ENCODE measurements around the gene ERN1.
"Not testable (repeated sequence)": the region's sequence is repeated elsewhere in the genome, so short reads cannot be mapped to it uniquely, and the experiment has no call there.

The ERN1 gene

DNA sequence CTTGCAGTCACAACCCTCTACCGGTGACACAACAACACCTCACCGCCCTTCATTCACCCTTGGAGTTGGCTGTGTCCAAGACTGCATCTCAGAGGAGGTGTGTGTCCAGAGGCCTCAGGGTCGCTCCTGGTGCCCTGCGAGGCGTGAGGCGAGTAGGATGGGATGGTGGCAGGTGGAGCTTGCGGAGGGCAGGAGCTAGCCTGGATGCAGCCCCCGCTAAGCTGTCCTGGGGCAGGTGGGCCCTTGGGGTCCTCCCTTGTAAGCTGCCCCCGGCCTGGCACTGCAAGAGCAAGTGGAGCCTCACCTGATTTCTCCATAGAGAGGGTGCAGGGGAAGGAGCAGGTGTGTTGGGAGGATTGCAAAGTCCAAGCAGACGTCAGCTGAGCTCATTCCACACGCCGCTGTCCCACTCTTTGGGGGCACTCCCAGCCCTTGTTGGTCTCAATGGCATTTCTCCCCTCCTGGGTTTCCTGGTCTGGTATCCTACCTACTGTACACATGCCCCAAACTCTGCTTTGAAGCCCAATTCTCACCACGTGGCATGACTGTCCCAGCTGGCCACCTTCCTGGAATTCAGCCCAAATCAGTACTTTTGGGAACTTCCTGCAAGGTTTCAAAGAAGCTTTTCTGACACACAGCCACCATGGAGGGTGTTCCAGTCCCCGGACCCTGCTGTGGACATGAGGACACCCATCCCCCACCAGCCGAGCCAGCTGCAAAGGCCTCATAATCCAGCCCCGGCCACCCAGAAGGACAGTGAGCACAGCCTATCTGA lies 91.4 kb downstream of the ERN1 start:
- in situ Hi-C loops (cut with MboI; ENCODE audit: low sequenced_read_pairs), result loop anchor here (25.0 kb wide), 1 partner anchor 249 kb away; no protein-coding TSS in a partner anchor

DNA sequence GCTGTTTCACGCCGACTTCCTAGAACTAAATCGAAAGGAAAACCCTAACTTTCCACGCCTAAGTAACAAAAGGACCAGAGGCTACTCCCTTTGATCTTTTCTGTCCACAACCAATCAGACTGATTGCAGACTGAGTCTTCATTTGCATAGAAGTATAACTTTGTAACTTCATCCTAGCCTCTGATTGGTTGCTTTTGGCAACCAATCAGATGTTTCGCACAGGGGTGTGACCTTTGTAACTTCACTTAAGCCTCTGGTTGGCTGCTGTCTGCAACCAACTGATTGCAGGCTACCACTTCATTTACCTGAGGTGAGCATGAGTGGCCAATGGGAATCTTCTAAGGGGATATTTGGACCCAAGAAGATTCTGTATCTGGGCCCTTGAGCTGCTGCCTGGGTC lies 92.1 kb downstream of the ERN1 start:
- in situ Hi-C loops (cut with MboI; ENCODE audit: low sequenced_read_pairs), result loop anchor here (25.0 kb wide), 1 partner anchor 249 kb away; no protein-coding TSS in a partner anchor

DNA sequence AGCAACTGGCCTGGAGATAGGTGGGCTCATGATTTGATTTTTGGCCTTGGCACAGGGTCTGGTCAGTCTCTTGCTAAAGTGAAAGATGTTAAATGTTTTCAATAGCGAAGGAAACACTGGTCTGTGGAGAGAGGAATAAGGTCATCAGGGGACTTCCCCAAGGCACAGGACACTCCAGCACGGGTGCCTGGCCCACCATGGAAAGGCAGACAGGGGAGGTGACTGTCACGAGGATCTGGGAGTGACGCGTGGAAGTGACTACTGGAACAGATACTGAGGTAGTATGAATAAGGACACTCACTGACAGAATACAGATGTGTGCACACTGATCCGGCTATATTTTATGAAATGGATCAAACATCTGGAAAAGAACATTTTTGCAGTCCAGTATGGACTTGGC lies 92.8 kb downstream of the ERN1 start:
- in situ Hi-C loops (cut with MboI; ENCODE audit: low sequenced_read_pairs), result loop anchor here (25.0 kb wide), 1 partner anchor 250 kb away; no protein-coding TSS in a partner anchor

DNA sequence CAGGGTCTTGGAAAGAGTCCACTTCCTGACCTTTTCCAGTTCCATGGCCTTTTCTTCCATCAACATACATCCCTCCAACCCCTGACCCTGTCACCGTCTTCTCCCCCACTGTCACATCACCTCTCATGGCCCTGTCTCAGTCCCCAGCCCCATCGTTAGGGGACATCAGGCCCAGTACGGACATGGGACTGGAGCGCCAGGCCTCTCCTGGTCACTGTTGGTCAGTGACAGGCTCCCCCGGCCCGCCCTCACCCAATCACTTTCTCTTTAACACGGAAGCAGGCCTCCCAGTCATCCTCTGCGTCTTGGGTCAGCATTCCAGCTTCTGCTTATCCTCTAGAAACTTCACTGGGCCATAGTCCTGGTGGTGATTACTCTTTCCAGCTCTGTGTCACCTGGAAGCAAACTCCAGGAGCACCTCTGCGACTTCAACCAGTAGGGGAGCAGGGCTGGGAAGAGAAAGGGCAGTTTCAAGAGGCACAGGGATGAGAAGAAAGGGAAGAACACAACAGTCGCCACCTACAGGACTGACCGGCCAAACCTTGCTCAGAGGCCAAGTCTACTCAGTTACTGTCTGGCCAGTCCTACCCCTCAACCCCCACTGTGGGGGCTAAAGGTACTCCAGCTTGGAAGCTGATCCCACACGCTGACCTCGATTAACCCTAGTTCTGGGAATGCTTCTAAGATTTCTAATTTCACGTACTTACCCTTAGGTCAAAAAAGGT lies 93.6 kb downstream of the ERN1 start:
- in situ Hi-C loops (cut with MboI; ENCODE audit: low sequenced_read_pairs), result loop anchor here (25.0 kb wide), 1 partner anchor 251 kb away; no protein-coding TSS in a partner anchor

DNA sequence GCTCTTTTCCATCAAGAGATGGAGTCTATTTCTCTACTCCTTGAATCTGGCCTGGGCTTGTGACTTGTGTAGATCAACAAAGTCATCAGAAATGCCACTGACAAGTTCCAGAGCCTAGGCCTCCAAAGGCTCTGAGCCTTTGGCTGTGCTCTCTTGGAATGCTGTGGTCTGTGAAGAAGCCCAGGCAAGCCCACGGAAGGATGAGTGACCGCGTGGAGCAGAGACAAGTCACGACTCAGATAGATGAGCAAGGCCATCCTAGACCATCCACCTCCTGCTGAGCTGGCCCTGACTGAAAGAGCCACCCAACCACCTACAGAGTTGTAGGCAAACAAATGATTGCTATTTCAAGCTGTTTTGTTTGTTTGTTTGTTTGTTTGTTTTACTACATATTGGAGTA lies 97.9 kb downstream of the ERN1 start:
- in situ Hi-C loops (cut with MboI; ENCODE audit: low sequenced_read_pairs), result loop anchor here (25.0 kb wide), 1 partner anchor 255 kb away; no protein-coding TSS in a partner anchor

DNA sequence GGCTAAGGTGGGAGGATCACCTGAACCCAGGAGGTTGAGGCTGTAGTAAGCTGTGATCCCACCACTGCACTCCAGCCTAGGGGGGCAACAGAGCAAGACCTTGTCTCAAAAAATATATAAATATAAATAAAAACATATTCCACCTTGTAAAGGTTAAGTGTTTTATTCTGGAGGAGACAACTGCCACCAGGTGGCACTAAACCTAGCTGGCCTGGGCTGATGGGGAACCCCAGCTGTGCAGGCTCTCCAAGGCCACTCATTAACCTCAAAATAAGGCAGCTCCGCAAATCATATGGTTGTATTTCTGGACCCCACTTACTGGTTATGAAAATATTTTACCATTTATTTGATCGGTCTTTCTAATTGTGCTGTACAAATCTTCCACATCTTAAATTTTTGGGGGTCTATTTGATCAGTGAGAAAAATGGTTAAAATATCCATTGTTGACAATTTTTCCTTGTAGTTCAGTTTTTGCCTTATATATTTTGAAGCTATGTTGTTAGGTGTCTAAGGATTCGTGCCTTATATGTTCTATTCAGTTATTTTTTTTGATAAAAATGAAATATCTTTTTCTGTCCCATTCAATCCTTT lies 101.0 kb downstream of the ERN1 start:
- in situ Hi-C loops (cut with MboI; ENCODE audit: low sequenced_read_pairs), result loop anchor here (10.0 to 25.0 kb wide), 2 partner anchors 114 to 258 kb away; partner anchors contain the start of genes CSHL1 and GH1

DNA sequence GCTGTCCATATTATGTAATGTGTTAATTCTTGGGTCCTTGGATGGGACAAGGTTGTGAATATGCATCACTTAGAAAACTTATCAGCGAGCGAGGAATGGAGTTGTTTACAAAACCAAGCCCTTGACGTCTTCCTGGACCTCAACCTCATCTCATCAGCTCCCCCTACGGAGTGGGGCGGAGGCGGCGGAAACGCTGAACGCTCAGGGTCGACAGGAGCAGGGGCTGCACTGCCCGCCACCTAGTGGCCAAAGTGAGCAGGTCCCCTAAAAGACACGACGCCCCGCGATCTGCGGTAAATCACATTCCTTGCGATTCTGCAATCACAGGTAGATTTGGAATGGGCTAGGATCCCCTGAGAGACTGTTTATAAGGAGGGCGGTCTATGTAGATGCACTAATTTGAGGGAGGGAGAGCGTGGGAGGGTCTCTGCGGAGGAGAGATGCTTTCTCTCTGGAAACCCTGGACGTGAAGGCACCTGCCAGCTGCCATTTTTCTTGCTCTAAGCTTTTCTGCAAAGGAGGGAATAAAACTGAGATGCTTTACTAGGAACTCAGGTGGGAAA lies 104.1 kb downstream of the ERN1 start:
- in situ Hi-C loops (cut with MboI; ENCODE audit: low sequenced_read_pairs), result loop anchor here (10.0 to 25.0 kb wide), 2 partner anchors 111 to 261 kb away; partner anchors contain the start of genes CSHL1 and GH1

DNA sequence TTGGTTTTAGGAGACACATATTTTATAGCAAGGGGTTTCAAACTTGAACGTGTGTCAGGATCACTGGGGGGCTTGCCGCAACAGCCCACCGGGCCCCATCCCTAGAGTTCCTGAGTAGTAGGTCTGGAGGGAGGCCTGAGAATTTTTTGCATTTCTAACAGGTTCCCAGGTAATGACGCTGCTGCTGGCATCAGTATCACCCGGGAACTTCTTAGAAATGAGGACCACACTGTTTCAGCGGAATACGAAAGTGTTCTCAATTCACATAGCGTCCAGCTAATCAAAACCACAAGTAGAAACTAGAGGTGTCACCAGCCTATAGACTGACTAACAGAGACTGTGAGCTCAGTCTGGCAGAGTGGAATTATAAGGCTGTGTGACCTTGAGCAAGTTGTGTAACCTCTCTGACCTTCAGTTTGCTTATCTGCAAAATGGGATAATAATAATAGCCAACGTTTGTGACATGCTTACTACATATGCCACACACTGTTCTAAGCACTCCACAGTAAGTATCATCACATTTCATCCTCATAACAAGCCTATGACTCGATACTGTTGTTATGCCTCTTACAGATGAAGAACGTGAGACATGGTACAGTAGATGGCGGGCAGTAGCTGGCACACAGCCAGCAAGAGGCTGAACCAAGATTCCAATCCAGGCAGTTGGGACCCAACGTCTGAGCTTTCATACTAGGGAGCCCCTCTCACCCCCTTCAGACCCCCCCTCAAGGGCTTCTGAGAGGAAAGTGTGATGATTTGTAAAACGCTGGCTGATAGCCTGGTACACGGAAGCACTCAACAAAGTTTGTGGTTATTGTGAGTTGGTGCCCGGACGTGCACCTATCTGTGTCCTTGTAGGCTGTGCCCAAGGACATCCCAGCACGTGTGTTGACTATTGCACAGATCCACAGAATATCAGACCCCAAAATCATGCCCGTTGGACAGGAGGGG lies 104.9 kb downstream of the ERN1 start:
- in situ Hi-C loops (cut with MboI; ENCODE audit: low sequenced_read_pairs), result loop anchor here (10.0 to 25.0 kb wide), 2 partner anchors 110 to 262 kb away; partner anchors contain the start of genes CSHL1 and GH1

DNA sequence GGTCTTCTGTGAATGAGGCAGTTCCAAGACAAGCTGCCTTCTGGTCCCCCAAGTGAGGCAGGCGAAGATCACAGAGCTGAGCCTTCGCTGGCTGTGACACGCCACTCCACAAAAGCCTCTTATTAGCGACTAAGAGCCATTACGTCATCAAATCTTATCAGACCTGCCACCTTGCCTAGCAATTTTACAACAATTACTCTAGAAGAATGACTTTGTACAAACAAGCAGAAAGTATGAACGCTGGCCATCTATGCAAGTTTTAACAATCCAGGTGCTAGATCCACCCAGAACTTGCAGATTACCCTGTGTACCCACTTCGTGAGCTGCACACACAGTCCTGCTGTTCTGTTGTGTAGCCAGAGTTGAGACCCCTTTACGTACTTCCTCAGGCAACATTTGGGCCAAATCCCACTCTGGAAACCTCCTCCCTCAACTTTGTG lies 105.7 kb downstream of the ERN1 start:
- in situ Hi-C loops (cut with MboI; ENCODE audit: low sequenced_read_pairs), result loop anchor here (10.0 kb wide), 1 partner anchor 109 kb away; the partner anchor contains the start of genes CSHL1 and GH1

DNA sequence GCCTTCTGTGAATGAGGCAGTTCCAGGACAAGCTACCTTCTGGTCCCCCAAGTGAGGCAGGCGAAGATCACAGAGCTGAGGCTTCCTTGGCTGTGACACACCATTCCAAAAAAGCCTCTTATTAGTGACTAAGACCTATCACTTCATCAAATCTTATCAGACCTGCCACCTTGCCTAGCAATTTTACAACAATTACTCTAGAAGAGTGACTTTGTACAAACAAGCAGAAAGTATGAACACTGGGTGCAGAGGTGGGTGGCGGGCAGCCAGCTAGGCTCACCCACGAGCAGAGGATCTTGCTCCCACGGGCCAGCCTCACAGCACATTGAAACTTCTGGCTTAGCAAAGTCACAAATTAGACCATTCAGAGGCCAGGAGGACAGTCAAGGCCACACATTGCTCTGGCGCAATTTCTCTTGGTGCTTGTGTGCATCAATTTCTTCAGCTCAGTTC lies 107.3 kb downstream of the ERN1 start:
- in situ Hi-C loops (cut with MboI; ENCODE audit: low sequenced_read_pairs), result loop anchor here (10.0 kb wide), 1 partner anchor 108 kb away; the partner anchor contains the start of genes CSHL1 and GH1

DNA sequence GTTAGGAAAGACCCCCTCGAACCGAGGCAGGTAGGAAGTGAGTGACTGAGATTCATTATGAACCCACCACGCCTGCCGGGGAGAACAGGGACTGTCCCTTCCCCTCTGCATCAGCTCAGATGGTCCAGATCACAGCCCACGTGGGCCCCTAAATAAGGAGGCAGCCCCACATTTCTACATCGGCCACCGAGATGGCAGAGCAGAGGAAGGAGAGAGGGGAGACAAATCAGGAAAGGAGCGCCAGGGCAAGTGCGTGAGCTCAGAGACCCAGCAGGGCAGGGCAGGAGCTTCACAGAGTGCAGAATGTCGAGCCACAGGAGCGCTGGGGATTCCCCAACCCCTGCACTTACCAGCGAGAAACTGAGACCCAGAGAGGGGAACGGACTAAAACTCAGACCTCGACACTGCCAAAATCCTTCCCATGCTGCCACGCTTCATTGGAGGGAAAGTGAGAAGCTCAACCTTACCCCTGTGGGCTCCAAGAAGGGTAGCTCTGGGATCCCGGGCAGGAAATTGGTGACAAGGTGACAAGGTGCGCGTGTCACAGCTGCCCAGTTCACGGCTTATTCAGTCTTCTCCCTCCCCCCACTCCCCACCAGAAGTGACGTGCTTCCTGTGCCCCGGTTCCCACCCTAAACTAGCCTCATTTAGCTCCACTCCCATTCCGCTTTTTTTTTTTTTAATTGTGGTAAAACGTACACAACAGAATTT lies 109.7 kb downstream of the ERN1 start, which contains the start of gene ICAM2:
TSS of gene ICAM2 (minus strand) at position 578 of the 711 bp plus-strand sequence. CDS start 13,942 bp downstream, outside the sequence.
- in situ Hi-C loops (cut with MboI; ENCODE audit: low sequenced_read_pairs), result loop anchor here (10.0 kb wide), 1 partner anchor 105 kb away; the partner anchor contains the start of genes CSHL1 and GH1

DNA sequence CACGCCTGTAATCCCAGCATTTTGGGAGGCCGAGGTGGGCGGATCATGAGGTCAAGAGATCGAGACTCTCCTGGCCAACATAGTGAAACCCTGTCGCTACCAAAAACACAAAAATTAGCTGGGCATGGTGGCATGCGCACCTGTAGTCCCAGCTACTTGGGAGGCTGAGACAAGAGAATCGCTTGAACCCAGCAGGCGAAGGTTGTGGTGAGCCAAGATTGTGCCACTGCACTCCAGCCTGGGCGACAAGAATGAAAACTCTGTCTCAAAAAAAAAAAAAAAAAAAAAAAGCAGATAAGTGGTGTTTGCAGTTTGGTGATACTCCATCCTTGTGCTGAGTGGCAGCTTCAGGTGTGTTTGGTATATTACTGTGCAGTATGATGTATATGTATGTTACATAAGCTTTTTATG lies 110.4 kb downstream of the ERN1 start:
- in situ Hi-C loops (cut with MboI; ENCODE audit: low sequenced_read_pairs), result not testable (repeated sequence)

DNA sequence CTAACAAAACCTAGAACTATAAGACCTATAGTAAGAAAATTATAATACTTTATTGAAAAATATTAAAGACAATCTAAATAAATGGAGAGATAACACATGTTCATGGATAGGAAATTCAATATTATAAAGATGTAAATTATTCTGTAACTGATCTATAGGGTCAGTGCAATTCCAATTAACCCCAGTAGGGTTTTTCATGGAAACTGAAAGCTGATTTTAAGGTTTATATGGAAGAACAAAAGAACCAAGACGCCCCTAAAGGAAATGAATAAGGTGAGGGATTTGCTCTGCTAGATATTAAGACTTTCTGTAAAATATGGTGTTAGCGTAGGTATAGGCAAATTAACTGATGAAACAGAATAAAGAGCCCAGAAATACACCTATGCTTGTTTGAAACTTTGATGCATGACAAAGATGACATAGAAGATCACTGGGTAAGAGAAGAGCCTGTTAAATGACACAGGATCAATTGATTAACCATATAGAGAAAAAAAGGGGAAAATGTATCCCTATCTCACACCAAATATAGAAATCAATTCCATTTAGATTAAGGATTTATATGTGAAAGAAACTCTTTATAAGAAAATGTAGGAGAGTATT lies 112.5 kb downstream of the ERN1 start:
- in situ Hi-C loops (cut with MboI; ENCODE audit: low sequenced_read_pairs), result no loop called here

DNA sequence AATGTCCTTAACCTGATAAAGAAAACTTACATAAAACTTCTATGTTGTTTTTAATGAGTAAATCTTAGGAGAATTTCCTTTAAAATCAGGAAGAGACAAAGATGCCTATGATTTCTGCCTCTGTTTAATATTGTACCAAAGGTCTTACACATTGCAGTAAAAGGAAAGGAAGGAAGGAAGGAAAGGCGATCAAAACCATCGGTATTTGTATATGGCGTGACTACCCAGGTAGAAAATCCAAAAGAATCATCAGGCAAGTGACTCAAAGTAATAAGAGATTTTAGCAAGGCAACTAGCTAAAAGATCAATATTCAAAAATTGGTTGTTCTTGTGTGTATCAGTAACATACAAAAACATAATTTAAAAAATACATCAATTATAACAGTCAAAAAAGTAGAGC lies 113.0 kb downstream of the ERN1 start:
- in situ Hi-C loops (cut with MboI; ENCODE audit: low sequenced_read_pairs), result no loop called here

DNA sequence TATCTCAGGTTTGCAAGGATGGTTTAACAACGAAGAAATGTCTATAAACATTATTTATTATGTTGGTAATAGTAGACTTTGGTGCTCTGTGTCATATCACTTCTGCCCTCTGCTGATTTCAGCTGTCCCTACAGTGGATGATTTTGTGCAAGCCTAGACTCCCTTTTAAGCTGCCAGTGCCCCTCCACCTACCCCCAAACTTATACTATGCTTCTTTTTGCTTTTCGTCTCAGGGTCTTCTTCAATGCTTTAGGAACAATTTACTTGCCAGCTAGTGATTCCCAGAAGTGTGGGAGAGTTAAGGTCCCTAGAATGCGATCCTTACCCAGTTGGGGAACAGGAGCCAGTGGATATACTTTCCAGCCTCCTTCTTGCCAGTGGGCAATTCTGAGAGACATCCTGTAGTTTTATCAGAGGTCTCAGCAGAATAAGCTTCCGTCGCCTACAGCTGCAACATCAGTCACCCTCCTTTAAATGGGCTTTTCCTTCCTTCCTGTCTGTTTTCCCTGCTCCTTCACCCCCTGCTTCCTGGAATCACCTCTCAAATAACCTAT lies 113.6 kb downstream of the ERN1 start:
- in situ Hi-C loops (cut with MboI; ENCODE audit: low sequenced_read_pairs), result no loop called here

DNA sequence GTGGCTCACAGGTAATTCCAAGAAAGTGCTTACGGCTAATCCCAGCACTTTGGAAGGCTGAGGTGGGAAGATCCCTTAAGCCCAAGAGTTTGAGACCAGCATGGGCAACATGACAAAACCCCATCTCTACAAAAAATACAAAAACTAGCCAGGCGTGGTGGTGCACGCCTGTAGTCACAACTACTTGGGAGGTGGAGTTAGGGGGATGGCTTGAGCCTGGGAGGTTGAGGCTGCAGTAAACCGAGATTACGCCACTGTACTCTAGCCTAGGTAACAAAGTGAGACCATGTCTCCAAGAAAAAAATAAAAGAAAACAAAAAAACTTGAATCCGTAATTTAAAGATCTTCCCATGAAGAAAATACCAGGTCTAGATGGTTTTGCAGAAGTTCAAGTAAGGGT lies 114.5 kb downstream of the ERN1 start:
- in situ Hi-C loops (cut with MboI; ENCODE audit: low sequenced_read_pairs), result no loop called here

DNA sequence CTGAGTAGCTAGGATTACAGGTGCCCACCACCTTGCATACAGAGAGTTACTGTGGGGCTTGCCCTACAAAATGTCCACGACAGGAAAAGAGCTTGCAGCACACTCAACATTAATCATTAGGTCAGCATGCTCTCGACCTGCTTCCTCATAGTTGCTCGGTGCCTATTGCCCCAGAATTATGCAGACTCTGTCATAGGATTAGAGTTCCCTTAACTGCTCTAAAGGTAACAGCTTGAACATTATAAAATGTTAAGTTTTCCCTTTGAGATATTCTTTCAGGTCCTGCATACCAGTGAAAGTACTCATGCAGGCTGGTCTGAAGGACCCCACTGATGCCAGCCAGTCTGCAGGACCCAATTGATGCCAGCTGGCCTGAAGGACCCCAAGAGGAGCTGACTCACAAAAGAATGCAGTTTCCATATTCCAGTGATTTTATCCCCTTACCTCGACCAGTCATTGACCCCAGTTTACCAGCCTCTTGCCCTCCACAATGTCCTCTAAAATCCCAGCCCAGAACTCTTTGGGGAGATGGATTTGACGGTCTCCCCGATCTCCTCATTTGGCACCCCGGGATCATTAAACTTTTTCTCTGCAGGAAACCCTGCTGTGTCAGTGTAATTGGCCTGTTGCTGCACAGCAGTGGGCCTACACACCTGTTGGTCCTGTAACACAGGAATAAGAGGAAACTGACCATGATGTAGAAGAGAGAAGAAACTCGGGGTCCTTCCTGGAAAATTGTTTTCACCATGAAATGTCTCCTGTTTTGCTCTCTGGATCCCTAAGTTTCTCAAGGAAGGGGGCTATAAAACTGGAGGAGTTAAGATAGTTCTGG lies 120.2 kb downstream of the ERN1 start:
- in situ Hi-C loops (cut with MboI; ENCODE audit: low sequenced_read_pairs), result no loop called here
